Ammon's horn (tissue), 1 donor: ENCODE data around the gene MASP1.

Experiments
- DNase-seq: peaks from one replicate; pipeline ENCODE4 v3.0.0-alpha.2; 2016; ENCODE audit warnings: low spot score

The MASP1 gene

DNA sequence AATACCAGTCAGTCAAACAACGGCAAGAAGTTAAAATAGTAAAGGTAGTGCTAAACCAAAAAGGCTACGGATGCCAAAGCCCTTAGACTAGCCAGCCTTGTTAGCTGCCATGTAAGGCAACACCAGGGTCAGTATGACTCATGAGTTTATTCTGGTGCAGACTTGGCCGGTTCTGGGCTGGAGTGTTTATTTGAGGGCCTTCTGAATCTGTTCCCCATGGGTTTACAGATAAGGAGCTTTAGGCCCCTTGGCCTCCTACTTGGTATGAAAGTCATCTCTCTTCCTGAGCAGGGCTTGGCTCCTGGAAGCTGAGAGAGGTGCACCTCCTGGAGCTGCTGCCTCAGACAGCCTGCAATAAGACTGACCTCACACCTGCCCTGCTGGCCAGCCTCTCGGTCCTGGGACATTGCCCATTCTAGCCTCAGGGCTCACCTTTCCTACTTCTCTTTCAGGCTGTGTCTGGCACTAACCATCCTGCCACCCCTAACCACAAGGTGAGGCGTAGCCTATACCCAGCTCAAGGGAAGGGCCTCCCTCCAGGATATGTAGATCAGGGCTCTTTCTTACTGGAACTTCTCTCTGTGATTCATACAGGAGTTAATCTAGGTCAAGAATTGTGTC is 104.6 kb downstream of the MASP1 start:
- no peak for DNase-seq

DNA sequence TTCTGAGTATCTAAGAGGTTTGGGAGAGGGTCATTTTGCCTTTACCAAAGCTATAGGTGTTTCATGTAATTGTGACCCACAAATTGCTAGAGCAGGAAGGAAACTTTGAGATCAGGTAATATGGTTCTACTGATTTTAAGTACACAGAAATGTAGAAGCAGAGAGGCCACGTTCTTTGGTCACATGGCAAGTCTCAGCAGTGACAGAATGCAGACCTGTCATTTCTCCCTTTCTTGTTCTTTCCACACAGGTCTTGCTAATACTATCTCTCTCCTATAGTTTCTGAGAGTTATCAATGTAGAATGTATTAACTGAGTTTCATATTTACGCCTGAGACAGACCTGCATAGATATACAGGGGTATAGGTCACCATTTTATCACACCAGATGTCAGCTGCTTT is 105.2 kb downstream of the MASP1 start:
- DNase-seq: no peak

DNA sequence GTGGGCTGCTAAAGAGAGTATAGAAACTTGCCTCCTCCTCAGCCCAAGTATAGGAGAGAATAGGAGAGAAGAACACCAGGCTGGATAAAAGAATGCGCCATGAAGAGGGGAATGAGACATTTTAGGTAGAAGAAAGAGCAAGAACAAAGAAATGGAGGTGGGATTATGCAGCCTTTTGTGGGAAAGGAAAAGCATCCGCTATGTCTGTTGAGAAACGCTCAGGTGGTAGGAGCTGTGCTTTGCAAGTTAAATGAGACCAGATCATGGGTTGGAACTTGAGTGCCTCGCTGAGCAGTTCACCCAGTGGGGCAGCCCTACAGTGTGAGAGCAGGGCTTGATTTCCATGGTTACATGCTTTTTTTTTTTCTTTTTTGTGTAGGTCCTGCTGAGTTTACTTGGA is 105.8 kb downstream of the MASP1 start:
- no peak for DNase-seq
